Measurements from ENCODE around the gene SNIP1.
A peak's percentile ranks its signal among the peaks of the same experiment; 100 is the strongest.
"Not testable (repeated sequence)": the region's sequence is repeated elsewhere in the genome, so short reads cannot be mapped to it uniquely, and the experiment has no call there.

SNIP1 gene, protein sequence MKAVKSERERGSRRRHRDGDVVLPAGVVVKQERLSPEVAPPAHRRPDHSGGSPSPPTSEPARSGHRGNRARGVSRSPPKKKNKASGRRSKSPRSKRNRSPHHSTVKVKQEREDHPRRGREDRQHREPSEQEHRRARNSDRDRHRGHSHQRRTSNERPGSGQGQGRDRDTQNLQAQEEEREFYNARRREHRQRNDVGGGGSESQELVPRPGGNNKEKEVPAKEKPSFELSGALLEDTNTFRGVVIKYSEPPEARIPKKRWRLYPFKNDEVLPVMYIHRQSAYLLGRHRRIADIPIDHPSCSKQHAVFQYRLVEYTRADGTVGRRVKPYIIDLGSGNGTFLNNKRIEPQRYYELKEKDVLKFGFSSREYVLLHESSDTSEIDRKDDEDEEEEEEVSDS

DNA sequence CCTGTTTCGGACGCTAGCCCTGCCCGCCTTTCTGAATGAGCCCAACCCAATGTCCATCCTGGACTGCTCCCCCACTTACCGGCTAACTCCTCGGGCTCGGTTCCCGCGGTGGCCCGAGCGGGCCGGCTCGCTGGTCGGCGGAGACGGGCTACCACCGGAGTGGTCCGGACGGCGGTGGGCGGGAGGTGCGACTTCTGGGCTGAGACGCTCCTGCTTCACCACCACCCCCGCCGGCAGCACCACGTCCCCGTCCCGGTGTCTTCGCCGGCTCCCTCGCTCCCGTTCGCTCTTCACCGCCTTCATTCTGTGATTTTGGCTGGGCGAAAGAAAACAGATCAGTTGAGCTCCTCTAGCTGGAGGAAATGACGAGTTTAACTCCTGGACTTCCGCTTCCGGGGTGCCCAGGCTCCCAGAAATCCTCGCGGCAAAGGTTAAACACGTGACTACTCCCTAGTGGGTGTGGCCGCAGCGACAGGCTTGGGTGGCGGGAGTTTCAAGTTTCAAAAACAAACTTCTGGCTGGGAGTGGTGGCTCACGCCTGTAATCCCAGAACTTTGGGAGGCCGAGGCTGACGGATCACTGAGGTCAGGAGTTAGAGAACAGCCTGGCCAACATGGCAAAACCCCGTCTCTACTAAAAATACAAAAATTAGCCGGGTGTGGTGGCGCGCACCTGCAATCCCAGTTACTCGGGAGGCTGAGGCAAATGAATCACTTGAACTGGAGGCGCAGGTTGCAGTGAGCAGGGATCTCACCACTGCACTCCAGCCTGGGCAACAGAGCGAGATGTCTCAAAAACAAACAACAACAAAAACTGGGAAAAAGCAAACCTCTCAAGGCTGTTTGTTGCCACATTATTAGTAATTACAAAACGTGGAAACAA, at the start of gene SNIP1:
SNIP1 (minus strand) TSS at position 367 of the 882 bp plus-strand sequence; CDS start at position 303, 64 bp downstream.
- peak within 1 kb of the TSS; percentile 99 for H3K4me3 Mint-ChIP-seq
- ATAC-seq (ENCODE audit: low read depth) (peak; percentile 100), DNase-seq (ENCODE audit: low spot score in 2 of 2) (peak; percentile 83 to 88)
- H3K36me3 Mint-ChIP-seq = peaks cover 18% of the 10 kb centered on the region
- H3K4me1 Mint-ChIP-seq = peaks cover 18% of the 10 kb centered on the region
- peak within 1 kb of the TSS; percentile 99 for H3K27ac Mint-ChIP-seq
- H3K9me3 Mint-ChIP-seq = no peaks in the 10 kb centered on the region
- H3K27me3 Mint-ChIP-seq = peaks cover 4% of the 10 kb centered on the region

DNA sequence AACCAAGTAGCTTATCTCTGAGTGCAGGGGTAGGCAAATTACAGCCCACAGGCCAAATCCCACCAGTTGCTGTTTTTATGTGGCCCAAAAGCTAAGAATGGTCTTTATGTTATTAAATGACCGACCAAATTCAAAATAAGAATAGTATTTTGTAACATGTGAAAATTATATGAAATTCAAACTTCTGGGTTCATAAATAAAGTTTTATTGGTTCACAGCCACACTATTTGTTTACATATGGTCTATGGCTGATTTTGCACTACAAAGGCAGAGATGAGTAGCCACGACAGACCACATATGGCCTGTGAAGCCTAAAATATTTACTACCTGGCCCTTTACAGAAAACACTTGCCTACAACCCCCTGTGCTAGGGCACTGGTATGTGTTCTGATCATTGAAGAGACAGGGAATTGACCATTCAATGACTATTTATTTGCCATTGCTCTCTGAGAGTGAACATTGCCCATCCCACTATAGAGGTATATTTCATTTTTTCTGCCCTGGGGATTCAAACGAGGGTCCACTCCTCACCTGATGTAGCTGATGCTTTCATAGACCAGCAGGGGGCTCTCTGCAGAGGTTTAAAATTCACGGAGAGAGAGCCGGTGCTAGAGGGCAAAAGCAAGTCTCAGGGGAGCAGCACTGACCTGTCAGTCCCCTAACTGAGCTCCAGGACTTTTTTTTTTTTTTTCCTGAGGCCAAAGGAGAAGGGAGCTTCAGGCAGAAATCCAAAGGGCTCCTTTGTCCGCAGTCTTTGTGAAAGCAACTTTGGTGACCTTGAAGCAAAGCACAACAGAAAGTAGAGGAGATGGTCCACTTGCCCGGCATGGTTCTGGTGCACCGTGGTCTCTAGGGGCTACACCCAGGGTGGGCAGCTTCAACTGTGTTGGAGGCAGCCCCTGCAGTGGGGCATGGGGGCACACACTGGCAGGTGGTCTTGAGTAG, 48.9 kb upstream of the SNIP1 start:
- Mint-ChIP-seq H3K27me3 (peaks cover 6% of the 10 kb centered on the region), H3K4me3 (no peak overlapping the region), H3K27ac (no peak overlapping the region), H3K9me3 (no peaks in the 10 kb centered on the region), H3K4me1 (peaks cover 2% of the 10 kb centered on the region), H3K36me3 (no peaks in the 10 kb centered on the region)
- ATAC-seq (ENCODE audit: low read depth) (peak; percentile 74), DNase-seq (ENCODE audit: low spot score in 2 of 2) (peak; percentile 19 to 32)

DNA sequence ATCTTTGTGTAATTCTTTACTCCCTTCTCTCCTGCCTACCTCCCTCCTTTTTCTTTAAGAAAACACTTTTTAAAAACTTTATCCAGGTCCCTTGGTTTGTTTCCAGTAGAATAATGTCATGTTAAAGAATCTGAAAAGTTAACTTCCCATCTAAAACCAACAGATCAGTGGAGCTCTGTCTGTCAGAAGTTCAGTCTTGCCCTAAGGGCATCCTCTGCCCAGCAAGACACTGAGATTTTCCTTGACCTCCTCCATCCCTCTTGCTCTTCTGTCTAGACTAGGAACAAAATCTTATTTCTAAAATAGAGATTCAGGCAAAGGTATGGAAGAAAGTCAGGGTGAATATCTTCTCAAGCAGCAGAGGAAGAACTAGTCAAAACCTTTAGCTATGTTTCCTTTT, 47.3 kb upstream of the SNIP1 start:
- no peak for ATAC-seq (ENCODE audit: low read depth)
- Mint-ChIP-seq H3K27ac (no peak overlapping the region), H3K4me1 (peaks cover 2% of the 10 kb centered on the region)

DNA sequence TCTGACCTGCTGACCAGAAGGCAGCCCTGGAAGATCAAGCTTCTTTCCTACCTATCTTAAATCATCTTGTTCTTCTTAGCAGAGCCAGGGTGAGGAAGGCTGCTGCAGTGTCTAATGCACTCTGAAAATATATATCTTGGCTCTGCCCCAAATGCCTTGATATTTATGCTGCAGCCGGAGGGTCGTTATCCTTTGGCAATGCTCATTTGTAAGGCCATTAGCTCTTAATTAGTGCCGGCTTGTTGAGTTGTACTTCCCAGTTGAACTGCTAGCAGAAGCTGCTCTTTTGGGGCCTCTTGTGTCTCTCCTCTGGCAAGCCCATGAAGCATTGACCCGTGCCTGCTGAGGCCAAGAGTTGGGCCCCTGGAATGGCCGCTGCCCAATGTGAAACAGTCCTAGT, 45.8 kb upstream of the SNIP1 start:
- H3K27ac Mint-ChIP-seq = no peak overlapping the region
- no peak for ATAC-seq (ENCODE audit: low read depth)

More for the DNA sequence above, 47.3 kb upstream of the SNIP1 start:
- Mint-ChIP-seq H3K9me3 (no peaks in the 10 kb centered on the region), H3K4me3 (no peak overlapping the region), H3K36me3 (no peaks in the 10 kb centered on the region), H3K27me3 (peaks cover 6% of the 10 kb centered on the region)
- DNase-seq (ENCODE audit: low spot score in 2 of 2) = no peak

DNA sequence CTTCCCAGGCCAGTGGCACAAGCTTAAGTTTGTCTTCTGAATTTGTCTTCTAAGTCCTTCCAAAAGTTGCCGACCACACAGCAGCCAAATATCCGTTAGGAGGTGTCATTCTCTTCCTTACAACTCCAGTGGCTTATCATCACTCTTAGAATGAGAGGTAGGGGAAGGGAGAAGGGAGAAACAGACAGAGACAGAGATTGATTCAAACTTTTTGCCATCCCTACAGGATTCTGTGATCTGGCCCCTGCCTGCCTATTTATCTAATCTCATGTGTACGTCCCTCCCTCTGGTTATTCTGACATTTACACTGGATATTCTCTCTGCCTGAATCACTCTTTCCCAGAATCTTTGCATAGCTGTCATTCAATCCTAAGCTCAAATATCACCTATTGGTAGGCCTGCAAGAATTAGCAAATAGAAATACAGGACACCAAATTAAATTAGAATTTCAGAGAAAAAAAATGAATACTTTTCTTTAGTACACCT, 42.1 kb upstream of the SNIP1 start:
- Mint-ChIP-seq H3K4me1 (peaks cover 11% of the 10 kb centered on the region), H3K27ac (peak overlapping the region; percentile 96), H3K4me3 (peak overlapping the region; percentile 98), H3K9me3 (no peaks in the 10 kb centered on the region), H3K27me3 (no peaks in the 10 kb centered on the region), H3K36me3 (no peaks in the 10 kb centered on the region)
- ATAC-seq (ENCODE audit: low read depth) = no peak
- no peak for DNase-seq (ENCODE audit: low spot score in 2 of 2)

More for the DNA sequence above, 45.8 kb upstream of the SNIP1 start:
- Mint-ChIP-seq H3K4me3 (no peak overlapping the region), H3K27me3 (peaks cover 6% of the 10 kb centered on the region), H3K4me1 (peaks cover 13% of the 10 kb centered on the region), H3K36me3 (no peaks in the 10 kb centered on the region), H3K9me3 (no peaks in the 10 kb centered on the region)
- DNase-seq (ENCODE audit: low spot score in 2 of 2) = no peak

DNA sequence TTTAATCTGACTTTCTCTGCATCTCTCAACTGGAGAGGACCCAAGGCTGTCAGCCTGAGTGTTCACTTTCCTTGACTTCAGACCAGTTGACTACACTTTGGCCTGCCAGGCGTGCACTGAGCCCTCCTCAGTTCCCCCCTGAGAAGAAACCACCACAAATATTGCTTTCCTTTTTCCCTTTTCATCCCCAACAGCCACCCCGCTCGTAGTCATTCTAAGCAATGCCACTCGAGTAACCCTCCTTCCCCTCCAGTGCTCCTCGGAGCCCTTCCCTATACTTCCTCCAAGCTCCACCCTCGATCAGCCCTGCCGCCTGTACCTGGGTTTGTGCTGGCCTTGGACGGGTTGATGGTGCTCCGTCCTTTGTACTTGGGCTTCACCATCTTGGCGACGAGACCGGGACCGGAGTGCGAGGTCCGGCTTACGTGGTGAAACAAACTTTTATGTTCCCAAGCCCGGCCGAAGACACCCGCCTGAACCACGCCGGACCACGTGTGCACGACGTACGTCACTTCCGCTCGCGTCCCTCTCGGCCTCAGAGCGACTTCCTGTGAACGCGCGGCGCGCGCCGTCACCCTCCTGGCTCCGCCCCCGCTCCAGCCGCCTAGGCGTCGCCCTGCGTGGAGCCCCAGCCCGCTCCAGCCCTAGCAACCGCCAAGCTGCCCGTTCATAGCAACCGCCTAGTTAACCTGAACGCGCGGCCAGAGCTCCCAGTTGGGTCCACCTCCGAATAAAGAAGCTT, 41.5 kb upstream of the SNIP1 start, which contains the start of gene GNL2:
GNL2 (minus strand) TSS at position 498 of the 742 bp plus-strand sequence; CDS start at position 383, 115 bp downstream.
- peaks cover 4% of the 10 kb centered on the region for H3K36me3 Mint-ChIP-seq
- H3K27ac Mint-ChIP-seq = peak within 1 kb of the TSS; percentile 96
- peak; percentile 98 for ATAC-seq (ENCODE audit: low read depth)
- no peaks in the 10 kb centered on the region for H3K9me3 Mint-ChIP-seq
- DNase-seq (ENCODE audit: low spot score in 2 of 2) = peak; percentile 94 to 95
- H3K4me3 Mint-ChIP-seq = peak within 1 kb of the TSS; percentile 98
- H3K27me3 Mint-ChIP-seq = no peaks in the 10 kb centered on the region
- H3K4me1 Mint-ChIP-seq = peaks cover 11% of the 10 kb centered on the region

DNA sequence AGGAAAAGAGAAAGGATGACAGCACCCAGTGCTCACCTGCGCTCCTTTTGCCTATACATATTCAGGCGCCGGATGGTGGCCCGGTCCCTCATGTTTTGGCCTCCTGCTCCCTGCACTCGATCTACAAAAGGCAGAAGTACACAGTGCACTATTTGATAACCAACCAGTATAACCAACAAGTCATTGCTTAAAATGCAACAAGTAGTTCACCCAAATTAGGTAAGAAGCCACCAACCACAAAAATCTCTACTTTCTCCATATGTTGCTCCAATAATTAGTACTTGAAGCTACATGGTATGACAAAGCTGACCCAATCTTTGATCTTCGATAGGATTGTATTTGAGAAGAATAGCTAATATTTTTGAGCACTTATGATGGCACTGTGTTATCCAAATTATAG, 39.6 kb upstream of the SNIP1 start:
- no peak overlapping the region for H3K4me3 Mint-ChIP-seq

DNA sequence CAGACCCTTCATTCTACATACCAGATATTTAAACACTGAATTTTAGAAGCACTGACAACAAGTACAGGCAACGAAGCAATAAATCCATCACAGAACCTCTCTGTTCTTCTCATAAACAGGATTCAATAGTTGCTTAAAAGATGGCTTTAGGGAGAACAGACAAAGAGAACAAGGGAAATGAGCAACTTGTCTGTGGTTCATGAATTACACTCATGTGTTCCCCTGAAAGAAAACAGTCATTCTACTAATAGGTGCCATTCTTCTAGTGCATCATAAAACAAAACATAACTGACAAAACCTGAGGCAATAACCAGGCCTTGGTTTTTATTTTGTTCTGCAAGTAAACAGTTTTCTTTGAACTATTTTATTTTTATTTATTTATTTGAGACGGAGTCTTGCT, 34.8 kb upstream of the SNIP1 start:
- H3K9me3 Mint-ChIP-seq = no peaks in the 10 kb centered on the region
- DNase-seq (ENCODE audit: low spot score in 2 of 2) = no peak
- H3K4me1 Mint-ChIP-seq = peaks cover 2% of the 10 kb centered on the region
- peaks cover 22% of the 10 kb centered on the region for H3K36me3 Mint-ChIP-seq
- ATAC-seq (ENCODE audit: low read depth) = no peak
- no peak overlapping the region for H3K27ac Mint-ChIP-seq
- no peak overlapping the region for H3K4me3 Mint-ChIP-seq
- H3K27me3 Mint-ChIP-seq = no peaks in the 10 kb centered on the region

More for the DNA sequence above, 39.6 kb upstream of the SNIP1 start:
- Mint-ChIP-seq H3K9me3 (no peaks in the 10 kb centered on the region), H3K4me1 (peaks cover 11% of the 10 kb centered on the region), H3K27ac (no peak overlapping the region), H3K36me3 (peaks cover 8% of the 10 kb centered on the region), H3K27me3 (no peaks in the 10 kb centered on the region)
- DNase-seq (ENCODE audit: low spot score in 2 of 2) = no peak
- no peak for ATAC-seq (ENCODE audit: low read depth)

DNA sequence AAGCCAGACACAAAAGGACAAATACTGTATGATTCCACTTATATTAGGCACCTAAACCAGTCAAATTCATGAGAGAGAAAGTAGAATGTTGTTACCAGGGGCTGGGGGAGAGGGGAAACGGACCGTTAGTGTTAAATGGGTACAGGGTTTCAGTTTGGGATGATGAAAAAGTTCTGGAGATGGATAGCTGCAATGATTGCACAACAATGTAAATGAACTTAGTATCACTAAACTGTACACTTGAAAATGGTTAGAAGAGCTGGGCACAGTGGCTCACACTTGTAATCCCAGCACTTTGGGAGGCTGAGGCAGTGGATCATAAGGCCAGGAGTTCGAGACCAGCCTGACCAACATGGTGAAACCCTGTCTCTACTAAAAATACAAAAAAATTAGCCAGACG, 30.5 kb upstream of the SNIP1 start:
- not testable (repeated sequence) for H3K4me1 Mint-ChIP-seq; H3K9me3 Mint-ChIP-seq; DNase-seq (ENCODE audit: low spot score in 2 of 2); ATAC-seq (ENCODE audit: low read depth); H3K27me3 Mint-ChIP-seq; H3K27ac Mint-ChIP-seq; H3K4me3 Mint-ChIP-seq
- H3K36me3 Mint-ChIP-seq = peaks cover 37% of the 10 kb centered on the region

DNA sequence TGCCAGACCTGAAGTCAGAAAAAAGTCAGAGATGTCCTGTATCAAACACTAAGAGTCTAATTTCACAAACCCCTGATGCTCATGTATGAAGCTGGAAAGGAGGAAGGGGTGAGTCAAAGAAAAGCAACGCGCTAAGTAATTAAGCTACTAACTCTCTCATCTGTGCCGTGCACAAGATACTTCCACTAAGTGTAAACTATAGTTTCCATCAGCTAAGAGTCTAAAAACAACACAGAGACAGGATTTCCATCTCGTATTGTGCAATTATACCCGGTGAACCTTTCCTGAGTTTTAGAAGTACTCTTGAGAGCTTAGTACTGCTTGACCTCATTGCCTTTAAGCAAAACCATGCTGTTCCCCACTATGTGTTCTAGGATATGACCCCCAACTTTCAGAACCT, 21.6 kb upstream of the SNIP1 start:
- Mint-ChIP-seq H3K4me3 (no peak overlapping the region), H3K27ac (no peak overlapping the region), H3K9me3 (no peaks in the 10 kb centered on the region), H3K27me3 (no peaks in the 10 kb centered on the region), H3K36me3 (peaks cover 40% of the 10 kb centered on the region), H3K4me1 (no peaks in the 10 kb centered on the region)
- no peak for ATAC-seq (ENCODE audit: low read depth)
- DNase-seq (ENCODE audit: low spot score in 2 of 2) = no peak

DNA sequence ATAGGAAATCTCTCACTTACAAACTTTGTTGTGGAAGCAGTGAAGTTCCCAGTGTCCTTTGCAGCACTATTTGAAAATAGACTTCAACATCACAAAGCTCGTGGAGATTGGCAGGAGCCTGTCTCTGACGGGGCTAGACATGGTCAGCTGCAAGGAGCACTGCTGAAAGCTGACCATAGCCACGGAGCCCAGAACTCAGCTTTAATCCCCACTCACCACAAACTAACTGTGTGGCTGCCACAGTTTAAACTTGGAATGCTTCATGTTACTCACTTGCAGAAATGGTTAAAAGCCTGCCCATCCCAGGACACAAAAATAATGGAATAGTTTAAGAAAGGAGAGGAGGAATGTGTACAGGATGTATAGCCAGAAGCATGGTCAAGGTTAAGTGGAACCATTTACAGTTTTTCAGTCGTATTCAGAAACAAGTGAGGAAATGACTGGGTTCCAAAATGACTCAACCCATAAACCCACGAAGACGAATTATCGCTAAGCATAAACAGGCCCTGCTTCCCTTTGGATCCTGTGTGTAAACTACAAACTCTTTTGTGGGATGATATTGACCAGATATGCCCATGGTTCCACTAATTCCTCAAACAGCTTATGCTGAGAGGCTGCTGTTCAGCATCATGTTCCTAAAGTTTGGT, 20.9 kb upstream of the SNIP1 start:
- H3K27ac Mint-ChIP-seq = no peak overlapping the region
- H3K4me3 Mint-ChIP-seq = no peak overlapping the region
- H3K4me1 Mint-ChIP-seq = no peaks in the 10 kb centered on the region
- H3K9me3 Mint-ChIP-seq = no peaks in the 10 kb centered on the region
- H3K36me3 Mint-ChIP-seq = peaks cover 41% of the 10 kb centered on the region
- H3K27me3 Mint-ChIP-seq = no peaks in the 10 kb centered on the region
- DNase-seq (ENCODE audit: low spot score in 2 of 2) (no peak), ATAC-seq (ENCODE audit: low read depth) (no peak)

DNA sequence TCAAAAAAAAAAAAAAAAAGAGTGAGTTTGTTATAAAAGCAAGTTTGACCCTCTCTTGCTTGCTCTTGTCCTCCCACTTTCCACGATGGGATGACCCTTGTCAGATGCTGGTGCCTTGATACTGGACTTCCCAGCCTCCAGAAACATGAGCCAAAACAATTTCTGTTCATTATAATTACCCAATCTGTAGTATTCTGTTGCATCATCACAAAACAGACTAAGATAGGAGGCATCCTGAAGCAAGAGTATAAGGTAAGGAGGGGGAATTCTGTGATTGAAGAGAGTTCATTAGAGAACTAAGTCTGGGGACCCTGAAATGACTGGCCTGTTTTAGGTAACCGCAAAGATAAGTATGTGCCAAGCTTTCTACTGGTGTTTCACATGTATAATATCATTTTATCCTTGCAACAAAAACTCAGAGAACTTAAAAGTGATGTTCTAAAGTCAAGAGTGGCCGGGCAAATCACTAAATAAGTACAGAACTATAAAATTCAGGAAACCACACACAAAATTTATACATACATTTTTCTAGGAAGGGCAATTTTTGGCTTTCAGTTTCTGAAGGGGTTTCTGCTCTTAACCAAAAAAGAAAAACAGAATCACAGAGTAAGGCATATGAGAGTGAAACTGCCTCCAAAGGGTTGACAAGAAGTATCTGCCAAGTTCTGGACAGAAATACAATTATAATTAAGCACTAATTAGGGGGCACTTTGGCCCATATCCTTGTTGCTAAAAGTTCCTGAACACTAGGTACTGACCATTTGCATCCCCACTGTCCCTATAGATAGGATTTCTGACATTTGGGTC, 16.6 kb upstream of the SNIP1 start:
- Mint-ChIP-seq H3K4me3 (no peak overlapping the region), H3K9me3 (no peaks in the 10 kb centered on the region), H3K36me3 (peaks cover 53% of the 10 kb centered on the region), H3K4me1 (no peaks in the 10 kb centered on the region), H3K27me3 (no peaks in the 10 kb centered on the region), H3K27ac (no peak overlapping the region)
- ATAC-seq (ENCODE audit: low read depth) = no peak
- DNase-seq (ENCODE audit: low spot score in 2 of 2) = no peak

Measured in memory B cell (primary cell).